HG03095 (cell line): ENCODE data around the gene TBC1D2B.

ENCODE experiments used
- ATAC-seq: cut with Tn5 transposase; IDR thresholded peaks from one replicate; pipeline ENCODE4 v1.9.1; 2021; ENCODE audit warnings: moderate library complexity; ENCODE audit not compliant: unreplicated experiment

TBC1D2B gene

DNA sequence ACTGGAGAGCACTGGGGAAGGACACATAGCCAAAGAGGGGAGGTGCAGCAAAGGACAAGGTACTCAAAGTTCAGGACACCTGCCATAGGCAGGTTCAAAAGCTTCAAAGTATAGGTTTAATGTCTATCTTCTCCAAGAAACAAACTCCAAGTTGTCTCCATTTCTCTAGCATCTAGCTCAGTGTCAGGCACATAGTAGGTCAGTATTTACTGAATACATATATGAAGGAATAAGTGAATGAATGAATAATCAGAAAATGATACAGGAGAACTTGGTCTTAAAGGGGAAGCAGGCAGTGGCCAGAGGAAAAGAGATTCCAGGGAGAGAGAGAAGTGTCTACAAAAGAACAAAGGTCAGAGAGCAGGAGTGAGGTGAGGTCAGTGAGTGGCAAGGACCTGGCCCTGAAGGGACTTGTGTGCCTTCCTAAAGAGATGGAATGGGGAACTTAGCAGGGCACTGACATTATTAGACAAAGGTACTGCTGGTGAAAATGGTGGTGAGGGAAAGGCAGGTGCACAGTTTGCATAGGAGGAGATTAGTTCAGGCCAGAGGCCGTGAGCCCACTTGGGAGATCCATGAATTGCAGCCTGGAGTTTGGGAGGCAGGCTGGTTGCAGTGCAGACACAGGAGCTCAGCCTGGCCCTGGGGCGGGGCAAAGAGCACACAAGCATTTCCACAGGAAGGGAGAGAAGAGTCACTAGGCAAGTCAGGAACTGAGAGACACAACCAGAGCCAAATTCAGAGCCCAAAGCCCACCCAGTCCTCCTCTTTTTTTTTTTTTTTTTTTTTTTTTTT lies 21.4 kb downstream of the TBC1D2B start:
- no peak for ATAC-seq

- ATAC-seq: no peak
Measured at GRCh38 chr15:78054966-78055365, 22.5 kb downstream of the TBC1D2B start.

GRCh38 chr15:78054518-78054917 lies 23.0 kb downstream of the TBC1D2B start:
- ATAC-seq: no peak

DNA sequence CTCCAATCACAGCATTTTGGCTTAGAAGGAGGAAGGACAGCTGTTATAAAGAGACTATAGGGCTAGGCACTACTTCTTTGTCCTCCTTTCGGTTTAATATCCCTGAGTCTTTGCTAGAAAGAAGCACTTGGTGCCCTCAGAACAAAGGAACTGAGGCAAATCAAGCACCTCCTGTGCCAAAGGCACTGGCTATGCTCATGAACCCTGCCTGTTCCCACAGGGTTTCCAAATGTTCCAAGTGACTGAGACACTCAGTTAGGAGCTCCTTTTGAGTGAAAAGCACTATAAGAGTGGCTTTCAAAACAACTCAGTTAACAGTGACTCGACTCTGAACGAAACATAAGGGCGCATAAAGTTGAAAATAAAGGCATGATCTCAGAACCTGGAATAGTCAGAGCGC lies 25.0 kb downstream of the TBC1D2B start:
- ATAC-seq: no peak

- ATAC-seq: no peak
Measured at GRCh38 chr15:78052001-78052401, 25.5 kb downstream of the TBC1D2B start.

GRCh38 chr15:78051596-78051995 lies 25.9 kb downstream of the TBC1D2B start:
- no peak for ATAC-seq

DNA sequence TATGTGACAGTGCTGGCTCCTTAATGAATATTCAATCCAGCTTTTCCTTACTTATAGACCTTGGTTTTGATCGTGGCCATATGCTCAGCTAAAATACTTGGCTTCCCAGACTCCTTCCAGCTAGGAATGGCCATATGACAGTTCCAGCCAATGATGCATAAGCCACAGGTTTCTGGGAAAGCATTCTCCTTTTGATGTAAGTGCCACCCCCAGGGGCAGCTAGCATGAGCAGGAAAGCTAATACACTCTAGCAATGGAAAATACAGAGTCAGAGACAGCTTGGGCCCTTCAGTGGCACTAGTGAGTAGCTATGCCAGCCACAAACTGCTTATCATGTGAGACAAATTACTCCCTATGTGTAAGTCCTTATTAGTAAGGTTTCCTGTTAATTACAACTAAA lies 26.7 kb downstream of the TBC1D2B start:
- ATAC-seq: no peak

- peak; percentile 4 for ATAC-seq
Measured at GRCh38 chr15:78050441-78050809, 27.1 kb downstream of the TBC1D2B start.

GRCh38 chr15:78049691-78050440 lies 27.6 kb downstream of the TBC1D2B start:
- ATAC-seq: peak; percentile 64

DNA sequence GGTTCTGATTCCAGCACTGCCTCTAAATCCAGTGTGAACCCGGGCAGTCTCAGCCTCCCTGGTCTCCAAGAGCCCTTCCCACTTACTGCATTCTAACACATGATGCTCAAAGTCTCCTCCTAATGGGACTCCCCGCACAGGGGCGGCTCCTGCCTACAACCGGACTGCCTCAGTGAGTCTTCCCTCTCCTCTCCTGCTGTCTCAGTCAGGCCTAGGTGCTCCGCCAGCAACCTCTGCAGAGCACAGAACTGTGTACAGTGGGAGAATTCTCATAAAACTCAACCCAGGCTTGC lies 28.9 kb downstream of the TBC1D2B start:
- ATAC-seq: no peak

DNA sequence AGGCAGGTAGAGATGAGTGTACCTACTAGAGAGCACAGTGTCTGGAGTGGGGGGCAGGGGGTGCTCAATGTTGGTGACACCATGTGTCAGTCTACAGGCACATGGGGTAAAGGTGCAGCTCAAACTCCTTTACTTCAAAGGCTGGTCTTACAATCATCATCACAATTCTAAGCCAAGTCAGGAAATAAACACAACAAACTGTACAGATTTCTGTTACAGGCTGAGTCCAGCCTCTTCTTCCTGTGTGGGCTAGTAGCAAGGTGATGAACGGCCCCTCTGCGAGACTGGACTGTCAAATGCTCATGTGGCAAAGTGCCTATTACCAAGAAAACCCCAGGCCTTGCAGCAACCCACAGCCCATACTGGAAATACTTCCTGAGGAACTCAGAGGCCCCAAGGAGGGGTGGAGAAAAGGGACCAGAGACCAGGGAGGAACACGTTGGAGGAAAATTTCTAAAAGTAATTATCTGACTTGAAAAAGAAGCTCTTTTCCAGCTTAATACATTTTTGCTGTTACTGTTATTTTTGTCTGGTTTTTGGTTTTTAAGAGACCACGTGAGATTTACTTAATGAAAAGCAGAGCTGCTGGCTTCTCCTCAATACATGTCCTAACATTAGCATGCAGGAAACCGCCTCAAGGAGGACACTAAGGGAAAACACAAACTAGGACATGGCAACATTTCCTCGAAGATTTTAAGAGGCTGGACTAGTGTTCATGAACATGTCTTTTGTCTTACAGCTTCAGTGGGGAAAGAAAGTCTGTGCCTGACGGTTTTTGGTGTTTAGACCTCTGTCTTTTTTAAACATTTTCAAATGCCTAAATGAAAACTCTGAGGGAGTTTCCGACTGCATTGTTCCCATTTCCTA lies 29.5 kb downstream of the TBC1D2B start:
- no peak for ATAC-seq

DNA sequence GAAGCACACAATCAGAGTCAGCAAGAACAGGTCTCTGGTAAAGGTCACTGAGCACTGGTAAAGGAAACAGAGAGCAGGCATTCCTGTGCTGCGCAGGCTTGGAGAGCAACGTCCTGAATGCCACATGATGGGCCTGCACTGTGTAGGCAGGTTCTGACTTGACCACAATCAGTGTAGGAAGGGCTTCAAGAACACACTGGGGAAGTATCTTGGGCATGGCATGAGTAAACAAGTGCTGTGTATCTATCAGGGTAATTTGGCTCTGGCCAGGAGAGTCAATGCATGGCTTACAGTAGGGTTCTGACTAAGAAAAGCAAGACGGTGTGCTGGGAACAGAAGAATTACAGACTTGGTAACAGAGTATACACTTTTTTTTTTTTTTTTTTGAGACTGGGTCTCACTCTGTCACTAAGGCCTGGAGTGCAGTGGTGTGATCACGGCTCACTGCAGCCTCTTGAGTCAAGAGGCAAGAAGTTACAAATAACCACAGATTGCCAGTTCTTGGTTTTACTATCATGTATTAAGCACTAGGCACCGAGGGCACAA lies 30.6 kb downstream of the TBC1D2B start:
- ATAC-seq: no peak

DNA sequence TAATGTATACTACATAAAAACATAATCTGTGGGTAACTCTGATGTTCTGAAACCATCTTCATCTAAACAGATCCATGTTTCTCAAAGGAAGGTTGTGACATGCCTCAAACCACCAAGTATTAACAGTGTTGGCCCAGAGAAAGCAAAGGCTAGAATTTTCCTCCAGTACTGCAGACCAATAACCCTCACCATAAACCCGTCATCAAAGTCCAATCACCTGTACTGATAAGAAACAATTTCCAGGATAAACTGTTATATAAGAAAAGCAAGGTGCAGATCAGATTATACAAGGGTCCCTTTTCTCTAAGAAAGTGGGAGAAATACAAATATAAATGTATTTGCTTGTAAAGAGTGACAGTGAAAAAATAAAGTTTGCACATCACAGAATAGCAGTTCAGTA lies 32.3 kb downstream of the TBC1D2B start:
- no peak for ATAC-seq

DNA sequence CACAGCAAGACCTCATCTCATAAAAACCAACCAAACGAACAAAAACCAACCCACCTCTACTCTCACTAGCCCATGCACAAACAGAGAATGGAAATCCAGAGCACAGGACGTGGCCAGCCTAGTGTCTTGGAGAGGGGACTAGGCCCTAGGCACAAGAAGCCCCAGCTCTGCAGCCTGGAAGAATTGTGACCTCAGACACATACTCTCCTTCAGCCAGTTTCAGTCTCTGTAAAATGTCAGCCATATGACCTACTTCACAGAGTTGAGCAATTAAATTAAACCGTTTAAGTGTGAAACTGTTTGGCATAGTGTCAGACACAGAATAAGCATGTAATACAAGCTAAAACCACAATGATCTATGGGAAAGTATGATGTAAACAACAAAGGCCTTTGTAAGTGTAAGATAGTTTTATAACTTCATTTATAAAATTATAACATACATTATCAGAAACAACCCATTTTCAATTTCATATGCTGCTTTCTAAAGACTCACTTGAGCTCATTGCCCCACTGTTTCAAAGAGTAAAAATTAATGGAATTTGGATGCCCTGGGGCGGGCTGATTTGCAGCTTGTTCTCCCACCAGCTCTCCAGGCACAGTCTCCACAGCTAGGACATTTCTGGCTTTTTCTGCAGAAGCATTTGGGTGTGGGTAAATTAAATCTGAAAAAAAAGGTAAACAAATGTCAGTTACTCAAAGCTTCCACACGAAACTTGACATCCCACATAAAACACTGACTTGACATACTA lies 32.9 kb downstream of the TBC1D2B start:
- ATAC-seq: no peak

DNA sequence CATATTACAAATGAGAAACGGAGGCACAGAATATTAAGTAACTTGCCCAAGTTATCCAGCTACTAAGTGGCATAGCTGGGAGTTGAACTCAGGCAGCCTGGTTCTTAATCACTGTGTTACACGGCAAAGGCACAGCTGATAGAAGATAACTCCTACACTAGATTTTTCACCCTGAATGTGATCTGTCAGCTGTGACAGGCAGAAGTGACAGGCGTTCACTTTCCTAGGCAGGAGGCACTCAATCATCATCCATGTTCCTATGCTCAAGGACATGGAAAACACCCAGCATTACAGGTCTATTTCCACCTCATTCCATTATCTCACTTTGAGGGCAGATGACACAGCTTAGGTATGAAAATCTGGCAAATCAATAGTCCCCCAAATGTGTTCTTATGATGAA lies 35.6 kb downstream of the TBC1D2B start:
- no peak for ATAC-seq

GRCh38 chr15:78040653-78041244 lies 36.8 kb downstream of the TBC1D2B start:
- no peak for ATAC-seq

- no peak for ATAC-seq
Measured at GRCh38 chr15:78038585-78039247, 38.8 kb downstream of the TBC1D2B start.

DNA sequence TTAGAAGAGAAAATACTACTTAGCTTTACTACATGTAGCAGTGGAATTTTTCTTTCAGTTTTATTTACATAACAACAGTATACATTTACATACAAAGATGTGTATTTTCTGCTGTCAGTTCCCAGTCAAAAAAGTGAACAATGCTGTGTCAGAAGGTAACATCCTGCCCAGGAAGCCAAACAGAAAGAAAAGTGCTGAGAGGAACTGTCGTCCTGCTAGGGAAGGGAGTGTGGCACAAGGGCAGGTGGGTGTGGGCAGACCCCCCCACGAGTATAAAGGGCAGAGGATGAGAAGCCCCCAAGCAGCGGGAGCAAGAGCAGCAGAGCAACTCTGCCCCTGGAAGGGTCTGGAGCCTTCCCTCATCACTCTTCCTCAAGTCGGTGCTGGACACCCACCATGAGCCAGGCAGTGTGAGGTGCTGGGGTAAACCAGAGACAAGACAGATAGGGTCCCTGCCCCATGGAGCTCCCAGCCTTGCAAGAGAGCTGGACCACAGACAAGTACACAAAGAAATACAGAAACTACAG lies 39.7 kb downstream of the TBC1D2B start:
- no peak for ATAC-seq

- ATAC-seq: no peak
Measured at GRCh38 chr15:78037328-78037727, 40.2 kb downstream of the TBC1D2B start.
